Bronchial epithelial cell (primary cell): ENCODE results near the gene TXNRD3. TPM values are rescaled to one million over a fixed set of nuclear protein-coding genes. Genes with fewer than 3 reads are reported as not detected.

Experiments
- DNase-seq: peaks from one replicate; pipeline ENCODE4 v3.0.0-alpha.2; 2010; ENCODE audit warnings: low read depth
- FAIRE-seq: peaks from 2 replicates; lab custom pipeline; 2011; peaks lifted over from hg19 to GRCh38; lab: Jason Lieb, UNC
- H3K27me3 ChIP-seq: 2 replicates; pipeline ENCODE4 v1.5.1; 2011; ENCODE audit warnings: low read length; ENCODE audit not compliant: control insufficient read depth, insufficient read depth
- H3K36me3 ChIP-seq: 2 replicates; pipeline ENCODE4 v1.5.1; 2011; ENCODE audit warnings: low read length; ENCODE audit not compliant: control insufficient read depth, insufficient read depth
- H3K4me3 ChIP-seq: 2 replicates; pipeline ENCODE4 v1.5.1; 2011; ENCODE audit warnings: mild to moderate bottlenecking, low read depth, low read length, control low read depth
- CTCF ChIP-seq: IDR thresholded peaks from 2 replicates; pipeline ENCODE4 v1.5.1; 2011; ENCODE audit warnings: mild to moderate bottlenecking, moderate library complexity, low read length, control low read depth, inconsistent platforms; ENCODE audit not compliant: insufficient read depth, severe bottlenecking
- total RNA-seq: library from RNA; depleted of rRNA; stranded (reverse); fragments of >200 nt; gene quantifications from 2 replicates; pipeline ENCODE4 v1.2.1, GENCODE V29; 2014

Gene TXNRD3
- total RNA-seq, 1 donor from 2014 or later, result 10.3 TPM

DNA sequence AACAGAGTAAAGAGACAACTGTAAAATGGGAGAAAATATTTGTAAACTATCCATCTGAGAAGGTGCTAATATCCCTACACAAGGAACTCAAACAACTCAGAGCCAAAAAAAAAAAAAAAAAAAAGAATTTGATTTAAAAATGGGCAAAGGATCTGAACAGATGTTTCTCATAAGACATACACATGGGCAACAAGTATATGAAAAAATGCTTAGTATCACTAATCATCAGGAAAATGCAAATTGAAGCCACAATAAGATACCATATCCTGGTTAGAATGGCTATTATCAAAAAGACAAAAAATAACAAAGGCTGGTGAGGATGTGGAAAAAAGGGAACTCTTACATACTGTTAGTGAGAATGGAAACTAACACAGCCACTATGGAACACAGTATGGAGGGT is 36.2 kb downstream of the TXNRD3 start:
- H3K27me3 ChIP-seq, result no peaks in the 10 kb centered on the region
- FAIRE-seq (no peak), DNase-seq (no peak)
- H3K4me3 ChIP-seq, result no peak overlapping the region
- no peak for TF ChIP-seq CTCF
- peaks cover 3% of the 10 kb centered on the region for H3K36me3 ChIP-seq

GRCh38 chr3:126618021-126618420 is 36.9 kb downstream of the TXNRD3 start:
- peaks cover 3% of the 10 kb centered on the region for H3K36me3 ChIP-seq
- TF ChIP-seq CTCF, result no peak
- no peak for DNase-seq
- FAIRE-seq, result no peak
- H3K27me3 ChIP-seq, result no peaks in the 10 kb centered on the region
- H3K4me3 ChIP-seq, result no peak overlapping the region

GRCh38 chr3:126617571-126617970 is 37.4 kb downstream of the TXNRD3 start:
- FAIRE-seq (no peak), DNase-seq (no peak)
- Histone ChIP-seq H3K4me3 (no peak overlapping the region), H3K27me3 (no peaks in the 10 kb centered on the region), H3K36me3 (peaks cover 3% of the 10 kb centered on the region)
- no peak for TF ChIP-seq CTCF

DNA sequence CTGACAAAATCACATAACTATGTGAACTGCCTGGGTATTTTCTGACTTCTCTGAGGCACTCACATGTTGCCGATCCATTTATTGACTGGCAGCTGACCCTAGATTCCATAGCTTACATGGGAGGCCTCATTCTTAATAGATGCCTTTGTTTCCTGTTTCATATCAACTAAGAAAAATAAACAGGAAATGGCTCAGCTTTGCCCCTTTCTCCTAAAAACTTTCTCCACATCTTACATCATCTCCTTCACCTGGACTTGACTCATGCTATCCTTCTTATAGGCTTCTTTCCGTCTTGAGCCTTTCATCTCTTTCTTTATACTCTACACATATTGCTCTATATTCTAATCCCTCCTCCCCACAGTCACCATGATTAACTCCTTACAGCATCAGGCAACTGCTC is 38.0 kb downstream of the TXNRD3 start:
- DNase-seq (peak; percentile 69), FAIRE-seq (no peak)
- H3K4me3 ChIP-seq, result no peak overlapping the region
- TF ChIP-seq CTCF, result no peak
- peaks cover 3% of the 10 kb centered on the region for H3K36me3 ChIP-seq
- no peaks in the 10 kb centered on the region for H3K27me3 ChIP-seq

GRCh38 chr3:126613479-126614188 is 41.3 kb downstream of the TXNRD3 start:
- no peak for DNase-seq
- FAIRE-seq, result no peak
- TF ChIP-seq CTCF, result no peak
- H3K36me3 ChIP-seq, result peaks cover 5% of the 10 kb centered on the region
- H3K27me3 ChIP-seq, result no peaks in the 10 kb centered on the region
- H3K4me3 ChIP-seq, result no peak overlapping the region

DNA sequence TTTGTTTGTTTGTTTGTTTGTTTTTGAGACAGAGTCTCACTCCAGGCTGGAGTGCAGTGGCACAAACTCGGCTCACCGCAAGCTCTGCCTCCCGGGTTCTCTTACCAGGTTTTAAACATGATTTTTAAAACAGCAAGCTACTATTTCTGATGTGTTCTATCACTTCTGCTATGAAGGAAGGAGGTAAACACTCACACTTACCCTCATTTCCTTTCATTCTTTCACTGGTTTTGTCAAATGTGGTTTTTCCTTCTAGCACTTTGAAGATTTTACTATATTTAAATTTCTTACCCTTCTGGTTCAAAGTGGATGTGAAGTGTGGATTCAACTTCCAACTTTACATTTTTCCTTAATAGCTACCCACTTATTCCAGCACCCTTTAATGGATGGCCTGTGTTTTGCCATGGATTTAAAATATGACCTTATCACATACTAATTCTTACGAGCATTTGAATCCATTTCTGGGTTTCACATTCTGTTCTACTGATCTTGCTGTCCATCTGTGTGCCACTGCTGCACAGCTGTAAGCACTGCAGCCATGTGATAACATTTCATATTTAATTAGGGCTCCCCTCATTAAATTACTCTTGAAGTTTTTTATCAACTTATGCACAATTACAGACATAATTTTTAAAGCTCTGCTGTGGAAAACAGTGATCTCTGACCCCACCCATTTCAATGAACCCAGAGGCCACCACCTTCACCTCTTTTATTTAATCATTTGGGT is 42.3 kb downstream of the TXNRD3 start:
- no peak for TF ChIP-seq CTCF
- H3K36me3 ChIP-seq, result peaks cover 5% of the 10 kb centered on the region
- H3K4me3 ChIP-seq, result no peak overlapping the region
- FAIRE-seq (no peak), DNase-seq (no peak)
- no peaks in the 10 kb centered on the region for H3K27me3 ChIP-seq
